SIG-M5 (cell line): Measurements from ENCODE around the gene DSCAML1.
"Not testable (repeated sequence)": the region's sequence is repeated elsewhere in the genome, so short reads cannot be mapped to it uniquely, and the experiment has no call there.

Source experiments
- DNase-seq: peaks from one replicate; lab custom pipeline; 2025; lab: John Stamatoyannopoulos, UW

Gene DSCAML1

DNA sequence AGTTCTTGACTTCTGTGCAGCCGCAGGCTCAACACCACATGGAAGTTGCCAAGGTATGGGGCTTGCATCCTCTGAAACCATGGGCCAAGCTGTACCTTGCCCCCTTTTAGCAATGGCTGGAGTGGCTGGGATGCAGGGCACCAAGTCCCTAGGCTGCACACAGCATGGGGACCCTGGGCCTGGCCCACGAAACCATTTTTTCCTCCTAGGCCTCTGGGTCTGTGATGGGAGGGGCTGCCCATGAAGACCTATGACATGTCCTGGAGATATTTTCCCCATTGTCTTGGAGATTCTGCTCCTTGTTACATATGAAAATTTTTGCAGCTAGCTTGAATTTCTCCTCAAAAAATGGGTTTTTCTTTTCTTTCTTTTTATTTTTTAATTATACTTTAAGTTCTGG, 398.4 kb downstream of the DSCAML1 start:
- not testable (repeated sequence) for DNase-seq

DNA sequence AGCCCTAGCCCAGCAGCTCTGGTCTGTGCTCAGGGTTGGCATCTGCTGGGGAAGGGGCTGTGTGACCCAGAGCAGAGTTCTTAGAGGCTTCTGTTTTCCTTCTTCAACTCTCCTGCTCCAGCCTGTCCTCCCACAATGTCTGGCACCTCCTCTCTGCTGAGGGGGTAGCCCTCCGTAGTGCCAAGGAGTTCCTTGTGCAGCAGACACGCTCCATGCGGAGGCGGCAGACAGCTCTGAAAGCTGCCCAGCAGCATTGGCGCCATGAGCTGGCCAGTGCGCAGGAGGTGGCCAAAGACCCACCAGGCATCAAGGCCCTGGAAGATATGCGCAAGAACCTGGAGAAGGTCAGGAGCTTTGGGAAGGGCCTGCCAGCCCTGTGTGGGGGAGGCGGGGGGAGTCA, 400.0 kb downstream of the DSCAML1 start:
- no peak for DNase-seq

DNA sequence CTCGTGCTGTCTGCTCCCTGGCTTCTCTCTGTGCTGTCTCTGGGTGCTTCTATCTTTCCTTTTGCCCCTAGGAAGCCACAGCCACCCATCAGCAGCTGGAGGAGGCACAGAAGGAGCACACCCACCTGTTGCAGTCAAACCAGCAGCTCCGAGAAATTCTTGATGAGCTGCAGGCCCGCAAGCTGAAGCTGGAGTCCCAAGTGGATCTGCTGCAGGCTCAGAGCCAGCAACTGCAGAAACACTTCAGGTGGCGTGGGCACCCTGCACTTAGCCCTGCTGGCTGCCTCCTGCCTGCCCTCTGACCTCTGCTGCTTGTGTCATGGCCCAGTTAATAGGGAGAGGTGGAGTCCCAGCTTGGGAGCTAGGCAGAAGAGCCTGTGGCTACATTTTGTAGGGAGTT, 401.5 kb downstream of the DSCAML1 start:
- no peak for DNase-seq

DNA sequence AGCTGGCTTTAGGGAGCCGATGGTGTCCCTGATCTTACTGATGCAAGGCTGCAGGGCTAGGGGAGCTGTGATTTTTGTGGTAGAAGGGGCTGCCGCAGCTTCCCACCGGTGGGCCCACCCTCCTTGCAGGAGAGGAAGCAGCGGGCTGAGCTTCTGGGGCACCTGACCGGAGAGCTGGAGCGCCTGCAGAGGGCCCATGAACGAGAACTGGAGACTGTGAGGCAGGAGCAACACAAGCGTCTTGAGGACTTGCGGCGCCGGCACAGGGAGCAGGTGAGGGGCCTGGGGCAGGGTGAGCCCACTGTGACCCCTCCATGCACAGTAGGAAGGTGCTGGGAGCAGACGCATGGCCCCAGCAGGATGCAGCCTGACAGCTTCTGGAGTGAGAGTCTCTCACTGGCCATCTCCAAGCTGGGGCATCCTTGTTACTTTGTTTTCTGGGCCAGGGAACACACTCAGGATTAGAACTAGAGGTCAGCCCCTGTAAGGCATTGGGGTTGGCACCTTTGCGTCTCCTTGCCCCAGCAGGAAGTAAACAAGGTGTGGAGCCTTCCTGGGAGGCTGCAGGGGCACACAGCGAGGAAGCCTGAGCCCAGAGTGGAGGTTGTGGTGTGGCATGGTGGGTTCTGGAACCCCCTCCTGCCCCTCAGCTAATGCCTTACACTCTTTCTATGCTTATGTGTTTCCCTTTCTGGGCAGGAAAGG, 402.6 kb downstream of the DSCAML1 start:
- no peak for DNase-seq

DNA sequence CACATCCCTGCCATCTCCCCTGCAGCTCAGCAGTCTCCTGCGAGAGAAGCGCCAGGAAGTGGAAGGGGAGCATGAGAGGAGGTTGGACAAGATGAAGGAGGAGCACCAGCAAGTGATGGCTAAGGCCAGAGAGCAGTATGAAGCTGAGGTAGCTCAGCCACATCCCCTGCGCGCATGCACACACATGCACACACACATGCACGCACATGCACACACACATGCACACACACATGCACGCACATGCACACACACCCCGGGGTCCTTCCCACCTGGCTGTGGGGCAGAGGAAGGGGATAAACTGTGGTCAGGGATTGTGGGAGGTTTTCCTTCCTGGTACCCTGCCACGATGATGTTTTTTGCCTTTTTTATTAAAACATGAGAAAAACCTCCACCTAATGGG, 404.0 kb downstream of the DSCAML1 start:
- no peak for DNase-seq

DNA sequence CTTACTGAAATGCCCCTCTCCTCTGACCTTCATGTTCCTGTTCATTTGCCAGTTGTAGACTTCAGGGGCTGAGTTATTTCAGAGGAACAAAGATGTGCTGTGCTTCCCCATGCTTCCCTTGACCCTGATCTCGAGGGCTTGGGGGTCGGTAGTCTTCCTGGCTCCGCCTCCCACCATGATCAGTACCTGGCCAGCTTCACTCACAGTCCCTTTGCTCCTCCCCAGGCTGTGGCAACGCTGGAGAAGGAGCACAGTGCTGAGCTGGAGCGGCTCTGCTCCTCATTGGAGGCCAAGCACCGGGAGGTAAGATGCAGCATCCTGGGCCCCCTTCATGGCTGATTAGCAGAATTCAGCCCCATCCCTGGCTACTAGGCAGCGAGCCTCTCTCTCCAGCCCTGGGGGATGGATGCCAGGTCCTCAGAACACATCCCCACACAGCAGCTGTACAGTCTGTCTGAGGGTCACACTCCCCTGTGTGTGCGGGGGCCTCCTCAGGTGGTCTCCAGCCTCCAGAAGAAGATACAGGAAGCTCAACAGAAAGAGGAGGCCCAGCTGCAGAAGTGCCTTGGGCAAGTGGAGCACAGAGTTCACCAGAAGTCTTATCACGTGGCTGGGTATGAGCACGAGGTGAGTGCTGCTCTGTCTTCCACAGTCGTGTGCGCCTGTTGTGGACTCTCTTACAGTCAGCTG, 404.9 kb downstream of the DSCAML1 start:
- no peak for DNase-seq

DNA sequence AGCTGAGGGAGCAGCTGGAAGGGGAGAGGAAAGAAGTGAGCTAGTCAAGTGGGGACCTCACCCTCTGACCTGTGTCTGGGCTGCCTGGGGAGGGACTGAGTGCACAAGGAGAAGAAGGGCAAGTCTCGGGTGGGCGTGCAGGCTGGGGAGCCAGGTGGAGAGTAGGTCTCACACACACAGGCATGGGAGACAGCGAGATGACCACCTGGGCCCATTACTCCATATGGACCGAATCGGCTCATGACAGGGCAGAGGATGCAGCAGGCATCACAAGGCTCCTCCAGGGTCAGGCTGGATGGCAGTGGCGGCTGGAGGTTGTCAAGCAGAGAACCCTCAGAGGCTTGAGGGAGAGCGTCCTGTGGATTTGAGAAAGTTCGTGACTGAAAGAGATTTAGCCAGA, 405.8 kb downstream of the DSCAML1 start:
- DNase-seq = no peak

DNA sequence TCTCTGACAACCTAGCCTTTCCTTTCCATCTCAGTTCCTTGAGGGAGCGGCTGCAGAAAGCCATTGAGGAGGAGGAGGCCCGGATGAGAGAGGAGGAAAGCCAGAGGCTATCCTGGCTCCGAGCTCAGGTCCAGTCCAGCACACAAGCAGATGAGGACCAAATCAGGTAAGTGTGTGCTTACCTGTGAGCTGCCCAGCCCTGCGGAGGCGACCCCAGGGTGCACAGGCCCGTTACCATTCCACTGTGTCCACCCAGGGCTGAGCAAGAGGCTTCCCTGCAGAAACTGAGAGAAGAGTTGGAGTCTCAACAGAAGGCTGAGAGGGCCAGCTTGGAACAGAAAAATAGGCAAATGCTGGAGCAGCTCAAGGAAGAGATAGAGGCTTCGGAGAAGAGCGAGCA, 406.3 kb downstream of the DSCAML1 start:
- DNase-seq = no peak

DNA sequence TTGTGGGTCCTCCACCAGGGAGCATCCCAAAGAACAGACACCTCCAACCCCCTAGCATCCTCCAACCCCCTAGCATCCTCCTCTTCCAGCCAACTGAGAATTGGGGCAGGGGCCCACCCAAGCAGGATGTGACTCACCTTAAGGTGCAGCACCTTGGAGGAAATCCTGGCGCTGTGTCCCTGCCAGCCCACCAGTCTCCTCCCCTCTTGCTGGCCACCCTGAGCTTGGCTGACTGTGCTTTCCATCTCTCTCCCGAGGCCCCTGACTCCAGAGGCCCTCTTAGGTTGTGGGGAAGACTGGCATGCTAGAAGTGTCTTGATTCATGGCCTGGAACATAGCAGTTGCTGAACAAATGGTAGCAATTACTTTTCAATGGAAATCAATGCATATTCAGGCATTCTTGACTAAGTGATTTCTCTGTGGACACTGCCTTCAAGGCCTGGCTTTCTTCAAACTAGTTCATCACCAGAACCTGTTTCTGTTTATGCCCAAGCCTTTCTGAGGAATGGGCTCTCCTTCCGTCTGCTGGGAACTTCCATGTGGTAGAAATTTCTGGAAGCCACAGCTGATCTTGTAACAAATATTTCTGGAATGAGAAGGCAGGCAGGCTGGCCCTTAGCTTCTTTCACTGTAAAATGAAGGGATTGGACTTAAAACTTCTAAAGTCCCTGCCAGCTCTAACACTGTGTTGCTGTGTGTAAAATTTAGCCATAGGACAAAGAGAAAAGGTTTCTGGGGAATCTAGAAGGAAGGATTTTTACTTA, 408.8 kb downstream of the DSCAML1 start:
- DNase-seq = no peak

DNA sequence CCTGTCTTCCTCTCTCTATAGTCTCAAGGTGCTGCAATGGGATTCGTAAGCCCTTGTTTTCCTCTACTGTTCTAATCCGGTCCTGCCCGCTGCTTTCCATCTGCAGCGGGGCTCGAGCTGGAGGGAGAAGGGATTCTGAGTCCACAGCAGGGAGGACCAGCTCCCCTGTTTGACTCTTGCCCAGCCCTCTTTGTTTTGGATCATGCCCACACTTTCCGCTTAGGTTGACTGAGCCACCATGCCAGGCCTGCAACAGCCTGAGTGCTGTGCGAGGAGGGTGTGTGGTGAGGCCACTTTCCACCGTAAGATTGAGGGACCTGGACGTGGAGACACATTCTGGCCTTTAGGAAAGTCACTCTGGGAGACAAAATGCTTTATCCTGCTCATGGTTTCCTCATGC, 411.1 kb downstream of the DSCAML1 start:
- DNase-seq = no peak

DNA sequence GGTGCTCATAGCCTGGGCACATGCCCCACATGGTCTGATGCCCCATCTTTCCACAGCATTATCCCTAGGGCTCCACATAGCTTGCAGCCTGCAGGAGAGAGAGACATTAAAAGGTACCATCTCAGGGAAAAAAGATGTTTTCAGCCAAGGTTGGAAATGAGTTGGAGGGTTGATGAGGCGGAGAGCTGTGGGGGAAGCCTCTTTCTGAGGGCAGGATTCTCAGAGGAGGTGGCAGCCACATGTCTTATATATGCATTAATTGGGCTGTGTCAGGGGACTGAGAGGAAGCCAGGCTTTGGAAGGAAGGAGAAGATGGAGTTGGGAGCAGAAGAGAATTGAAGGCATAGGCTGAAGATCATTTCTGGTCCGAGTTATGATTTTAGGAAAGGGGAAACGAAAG, 411.5 kb downstream of the DSCAML1 start:
- DNase-seq = no peak

DNA sequence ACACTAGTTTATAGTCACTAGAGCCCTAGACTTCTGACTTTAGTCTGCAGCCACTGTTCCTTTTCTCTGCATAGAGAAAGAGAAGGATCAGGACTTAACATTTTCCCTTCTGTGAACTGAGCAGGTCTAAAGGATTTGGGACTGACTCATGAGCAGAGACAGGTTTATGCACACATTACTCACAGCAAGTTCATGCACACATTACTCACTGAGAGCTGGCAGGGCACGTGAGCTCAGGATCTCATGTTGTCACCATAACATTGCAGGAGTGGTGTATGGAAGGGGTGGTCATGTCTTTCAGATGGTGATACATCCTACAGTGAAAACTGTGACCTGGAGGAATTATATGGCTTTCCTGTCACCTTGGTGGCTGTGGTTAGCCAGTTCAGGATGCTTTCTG, 413.0 kb downstream of the DSCAML1 start:
- no peak for DNase-seq

DNA sequence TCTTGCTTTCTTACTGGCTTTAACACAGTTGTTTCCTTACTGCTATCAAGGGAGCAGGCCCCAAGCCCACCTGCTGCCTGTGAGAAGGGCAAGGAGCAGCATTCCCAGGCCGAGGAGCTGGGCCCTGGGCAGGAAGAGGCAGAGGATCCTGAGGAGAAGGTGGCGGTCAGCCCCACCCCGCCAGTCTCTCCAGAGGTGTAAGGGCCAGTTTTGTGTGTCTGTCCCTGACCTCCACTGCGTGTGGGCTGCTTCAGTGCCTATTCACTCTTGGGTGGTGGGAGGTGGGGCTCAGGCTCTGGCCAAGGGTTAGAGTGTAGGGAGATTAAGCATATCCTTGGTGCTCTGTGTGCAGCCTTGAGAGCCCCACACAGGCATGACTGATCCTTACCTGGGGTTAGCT, 414.3 kb downstream of the DSCAML1 start:
- DNase-seq = no peak

DNA sequence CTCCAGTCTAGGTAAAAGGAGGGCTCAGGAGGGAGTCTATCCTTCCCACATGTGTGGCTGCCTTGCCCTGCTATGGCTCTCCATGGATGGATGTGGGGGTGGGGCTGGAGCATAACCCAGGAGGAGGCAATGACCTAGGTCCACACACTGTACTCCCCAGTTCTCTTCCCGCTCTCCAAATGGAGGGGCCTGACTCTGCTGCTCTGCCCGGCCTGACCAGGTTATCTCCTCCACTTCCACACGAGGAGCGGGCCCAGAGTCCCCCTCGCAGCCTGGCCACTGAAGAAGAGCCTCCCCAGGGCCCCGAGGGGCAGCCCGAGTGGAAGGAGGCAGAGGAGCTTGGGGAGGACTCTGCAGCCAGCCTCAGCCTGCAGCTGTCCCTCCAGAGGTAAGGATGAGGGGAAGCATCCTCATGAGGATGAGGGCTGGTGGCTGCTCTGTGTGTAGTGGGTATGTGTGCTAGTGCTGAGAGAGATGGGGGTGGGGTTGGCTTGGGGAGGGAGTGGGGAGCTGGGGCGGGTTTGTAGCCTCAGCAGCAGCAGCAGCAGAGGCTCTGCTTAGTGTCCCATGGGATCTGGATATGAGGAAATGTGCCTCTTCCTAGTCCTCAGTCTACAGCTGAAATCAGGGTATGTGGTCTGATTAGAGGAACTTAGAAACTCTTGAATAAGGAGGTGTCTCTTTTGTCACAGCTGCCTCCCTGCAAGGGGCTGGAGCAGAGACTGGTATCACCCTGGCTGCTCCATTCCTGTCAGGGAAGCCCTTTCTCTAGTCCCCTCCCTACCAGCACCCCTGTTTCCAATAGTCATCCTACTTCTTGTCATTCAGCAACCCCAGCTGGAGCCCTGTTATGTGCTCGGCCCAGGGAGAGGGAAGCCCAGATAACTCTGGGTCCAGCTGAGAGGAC, 415.3 kb downstream of the DSCAML1 start:
- no peak for DNase-seq

DNA sequence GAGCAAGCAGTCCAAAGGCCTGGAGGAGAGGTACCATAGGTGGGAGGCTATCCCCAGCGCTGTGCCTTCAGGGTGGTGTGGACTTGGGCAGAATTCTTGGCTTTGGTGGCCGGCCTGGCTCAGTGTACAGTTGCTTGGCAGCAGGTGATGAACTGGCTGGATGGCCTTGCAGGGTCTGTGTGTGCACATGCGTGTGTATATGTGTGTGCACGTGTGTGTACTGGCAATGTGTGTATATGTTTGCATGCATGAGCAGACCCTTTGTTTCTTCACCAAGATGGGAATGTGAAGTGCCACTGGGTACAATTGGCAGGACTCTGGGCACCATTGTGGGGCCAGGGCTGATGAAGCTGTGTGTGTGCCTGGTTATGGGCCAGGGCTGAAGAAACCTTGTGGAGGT, 416.3 kb downstream of the DSCAML1 start:
- no peak for DNase-seq

DNA sequence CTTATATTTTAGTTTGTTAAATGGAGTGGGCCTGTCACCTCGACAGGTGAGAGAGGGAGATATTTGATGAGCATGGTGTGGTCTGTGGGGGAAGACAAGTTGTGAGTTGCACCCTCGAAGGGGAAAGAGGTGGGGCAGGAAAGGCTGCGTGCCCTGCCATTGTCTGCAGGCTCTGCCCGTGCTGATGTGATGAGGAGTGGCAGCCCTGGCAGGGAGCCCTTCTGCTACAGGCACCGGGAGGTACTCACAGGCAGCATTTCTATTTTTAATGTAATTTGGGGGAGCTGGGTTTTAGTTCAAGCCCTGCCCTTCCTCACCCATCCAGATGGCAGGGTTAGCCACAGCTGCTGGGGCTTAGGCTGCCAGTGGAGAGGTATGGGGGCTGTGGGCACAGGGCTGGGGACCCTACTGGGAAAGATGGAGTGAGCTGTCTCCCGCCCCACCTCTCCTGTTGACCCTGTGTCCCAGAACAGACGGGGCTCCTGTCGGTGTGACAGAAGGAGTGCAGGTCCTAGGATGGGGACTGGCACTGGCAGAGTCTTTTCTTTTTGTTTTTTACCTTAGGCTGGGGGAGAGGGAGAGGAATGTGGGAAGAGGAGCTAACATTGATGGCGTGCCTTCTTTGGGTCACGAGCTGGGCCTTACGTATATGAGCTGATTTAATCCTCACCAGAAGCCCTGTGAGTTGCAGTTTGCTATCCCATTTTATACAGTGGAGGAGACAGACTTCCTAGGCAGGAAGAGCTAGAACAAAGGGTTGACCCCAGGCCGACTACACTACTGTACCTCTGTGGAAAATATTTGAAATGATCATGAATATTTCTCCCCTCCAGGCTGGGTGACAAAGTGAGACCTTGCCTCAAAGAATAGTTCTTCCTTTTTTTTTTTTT, 417.8 kb downstream of the DSCAML1 start:
- no peak for DNase-seq
